Right forelimb (tissue), 1 donor: Measurements from ENCODE around the gene CRYGD.

Experiments
- DNase-seq: peaks from one replicate; pipeline ENCODE4 v3.0.0-alpha.2; 2018

The CRYGD gene

DNA sequence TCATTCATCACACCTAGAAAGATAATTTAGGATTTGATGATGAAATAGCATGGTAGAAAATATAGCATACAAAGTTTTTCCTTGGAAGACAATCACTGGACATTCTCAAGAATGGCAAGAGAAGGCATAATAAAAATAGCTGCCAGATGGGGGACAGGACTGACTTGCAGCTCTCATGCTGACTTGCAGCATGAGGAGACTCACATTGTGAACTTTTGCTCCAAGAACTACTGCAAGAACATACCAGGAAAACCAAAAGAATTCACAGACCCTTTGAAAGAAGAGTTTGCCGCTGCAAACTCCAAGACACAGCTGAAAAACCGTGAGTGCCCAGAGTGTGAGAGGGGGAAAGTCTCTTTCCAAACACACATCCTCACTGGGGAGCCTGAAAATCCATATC lies 47.0 kb downstream of the CRYGD start:
- DNase-seq, result no peak

DNA sequence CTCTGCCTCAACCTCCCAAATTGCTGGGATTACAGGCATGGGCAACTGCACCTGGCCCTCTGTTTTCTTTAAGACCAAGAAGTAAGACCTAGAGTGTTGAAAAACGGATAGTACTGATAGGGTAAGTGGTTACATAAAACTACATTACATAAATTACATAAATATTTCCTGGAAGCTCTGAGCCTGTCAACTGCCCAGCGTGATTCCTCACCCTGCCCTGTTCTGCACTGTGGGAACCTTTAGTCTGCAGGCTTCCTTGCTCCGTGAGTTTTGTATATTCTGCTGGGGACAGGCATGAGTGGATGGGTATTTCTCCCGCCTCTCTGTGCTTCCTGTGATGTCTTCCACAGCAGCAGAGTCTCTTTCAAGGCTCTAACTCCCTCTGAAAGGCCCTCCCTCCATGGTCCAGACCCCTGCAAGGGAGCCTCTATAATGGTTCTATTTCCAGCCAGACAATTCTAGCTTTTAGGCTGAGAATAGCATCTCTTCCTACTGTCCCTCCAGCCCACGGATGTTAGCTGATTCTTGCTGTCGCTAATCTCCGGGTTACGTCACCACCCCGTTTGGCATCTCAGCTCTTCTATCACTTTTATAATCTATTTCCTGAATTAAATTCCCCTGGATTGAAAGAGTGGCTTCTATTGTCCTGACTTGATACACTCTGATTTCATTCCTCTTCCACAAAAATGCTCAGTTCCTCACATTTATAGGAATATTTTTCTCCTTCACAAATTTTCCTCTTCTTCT lies 49.5 kb downstream of the CRYGD start:
- no peak for DNase-seq

DNA sequence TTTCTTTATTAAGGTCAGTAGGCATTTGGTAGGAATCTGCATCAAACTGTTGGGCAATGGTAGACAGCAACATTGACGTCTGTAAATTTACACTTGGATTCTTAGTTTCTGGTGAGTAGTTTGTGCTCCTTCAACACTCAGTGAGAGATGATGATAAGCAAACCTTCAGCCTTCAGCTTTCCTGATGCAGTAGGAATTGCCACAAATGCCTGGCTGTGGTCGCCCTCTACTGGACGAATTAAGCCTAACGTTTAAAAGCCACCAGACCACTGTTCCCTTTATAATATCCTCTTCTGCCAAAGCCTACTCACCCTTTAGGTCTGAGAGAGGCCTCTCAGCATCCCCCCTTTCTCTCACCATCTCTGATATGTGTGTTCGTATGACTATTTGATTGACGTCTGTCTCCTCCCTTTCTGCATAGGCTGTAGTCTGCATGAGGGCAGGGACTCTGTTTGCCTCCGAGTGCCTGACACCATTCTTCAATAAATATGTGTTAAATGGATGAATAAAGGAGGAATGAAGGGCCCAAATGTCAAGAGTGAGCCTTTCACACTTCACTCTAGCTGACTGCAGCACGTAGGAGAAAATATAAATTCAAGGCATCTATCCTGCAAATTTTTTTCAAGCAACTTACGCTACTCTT lies 52.0 kb downstream of the CRYGD start:
- DNase-seq, result peak; percentile 75
